ENCODE measurements around the gene SANBR.

GRCh38 chr2:61089797-61090196, 24.1 kb downstream of the SANBR start:
- TF ChIP-seq POLR2A (IDR thresholded peaks at IDR 0.05): no peak
- TF ChIP-seq CTCF (IDR thresholded peaks at IDR 0.05): no peak
